Measurements from ENCODE around the gene TGOLN2. TPM values are rescaled to one million over a fixed set of nuclear protein-coding genes. Genes with fewer than 3 reads are reported as not detected.

Gene TGOLN2
- total and polyA plus RNA-seq, 2 of the 13 experiments (the other 11 are each of a cell fraction or from before 2014, with no cell fraction given) = 99.6 to 155 TPM

GRCh38 chr2:85308896-85309555 lies 18.8 kb downstream of the TGOLN2 start (continued):
- peak; percentile 58 for TF ChIP-seq HNRNPLL (IDR thresholded peaks at IDR 0.05; ENCODE audit: low read depth, low read length, poor library complexity, severe bottlenecking)
- no peak for TF ChIP-seq STAG1 (CRISPR knock-in tag; IDR thresholded peaks at IDR 0.05)
- TF ChIP-seq ZNF709 (CRISPR knock-in tag; IDR thresholded peaks at IDR 0.05) = no peak
- no peak for TF ChIP-seq ASH2L (IDR thresholded peaks at IDR 0.05; ENCODE audit: insufficient read length, low read depth, low read length)
- no peak for TF ChIP-seq SP140L (CRISPR knock-in tag; IDR thresholded peaks at IDR 0.05; ENCODE audit: borderline replicate concordance)
- no peak for TF ChIP-seq ZNF775 (CRISPR knock-in tag; IDR thresholded peaks at IDR 0.05; ENCODE audit: borderline replicate concordance)
- no peak for TF ChIP-seq KDM1A (CRISPR knock-in tag; IDR thresholded peaks at IDR 0.05)
- TF ChIP-seq ZBTB20 (CRISPR knock-in tag; IDR thresholded peaks at IDR 0.05; ENCODE audit: borderline replicate concordance, low read depth) = no peak
- TF ChIP-seq ATRX (CRISPR knock-in tag; IDR thresholded peaks at IDR 0.05; ENCODE audit: borderline replicate concordance) = no peak
- no peak for TF ChIP-seq PPARG (CRISPR knock-in tag; conservative IDR thresholded peaks at IDR 0.05)
- TF ChIP-seq CEBPG (CRISPR knock-in tag; IDR thresholded peaks at IDR 0.05) = no peak
- peak; percentile 56; the same call in 1 of the 2 replicates for TF ChIP-seq MXD1 (CRISPR knock-in tag; IDR thresholded peaks at IDR 0.05)
- TF ChIP-seq ZBTB38 (CRISPR knock-in tag; IDR thresholded peaks at IDR 0.05) = peak; percentile 51; the same call in 1 of the 2 replicates
- no peak for TF ChIP-seq HNF4A (CRISPR knock-in tag; IDR thresholded peaks at IDR 0.05)
- peak; percentile 43; the same call in 1 of the 2 replicates for TF ChIP-seq NCOR1 (IDR thresholded peaks at IDR 0.05; ENCODE audit: borderline replicate concordance, low read length)
- no peak for TF ChIP-seq IRX3 (CRISPR knock-in tag; IDR thresholded peaks at IDR 0.05; ENCODE audit: borderline replicate concordance, low read depth)
- no peak for TF ChIP-seq TCF7 (IDR thresholded peaks at IDR 0.05; ENCODE audit: low read depth)
- TF ChIP-seq HOXD1 (CRISPR knock-in tag; IDR thresholded peaks at IDR 0.05) = no peak
- TF ChIP-seq CCDC6 (CRISPR knock-in tag; IDR thresholded peaks at IDR 0.05) = peak; percentile 54; the same call in 1 of the 2 replicates
- TF ChIP-seq CERS6 (CRISPR knock-in tag; IDR thresholded peaks at IDR 0.05) = no peak
- no peak for TF ChIP-seq ZBTB14 (CRISPR knock-in tag; IDR thresholded peaks at IDR 0.05)
- peak; percentile 43; the same call in 1 of the 2 replicates for TF ChIP-seq SIN3A (IDR thresholded peaks at IDR 0.05; ENCODE audit: borderline replicate concordance, low read depth, low read length)
- TF ChIP-seq ZNF343 (CRISPR knock-in tag; IDR thresholded peaks at IDR 0.05) = no peak
- TF ChIP-seq SKI (IDR thresholded peaks at IDR 0.05; ENCODE audit: partially characterized antibody) = no peak
- TF ChIP-seq ZFP91 (CRISPR knock-in tag; IDR thresholded peaks at IDR 0.05; ENCODE audit: borderline replicate concordance) = no peak; the same call in 1 of the 2 replicates
- no peak for TF ChIP-seq KLF12 (CRISPR knock-in tag; IDR thresholded peaks at IDR 0.05; ENCODE audit: borderline replicate concordance)
- TF ChIP-seq NFRKB (IDR thresholded peaks at IDR 0.05) = no peak
- no peak for TF ChIP-seq EHMT2 (IDR thresholded peaks at IDR 0.05; ENCODE audit: borderline replicate concordance, low read depth, low read length)

All from HepG2 (cell line).